GM19099 (cell line): ENCODE data around the gene LMF1.

ENCODE experiments used
- POLR2A ChIP-seq: IDR thresholded peaks from 3 replicates; pipeline ENCODE4 v1.6.1; 2011; ENCODE audit warnings: low read depth; ENCODE audit not compliant: insufficient read length; ENCODE audit errors: extremely low read depth

Gene LMF1

DNA sequence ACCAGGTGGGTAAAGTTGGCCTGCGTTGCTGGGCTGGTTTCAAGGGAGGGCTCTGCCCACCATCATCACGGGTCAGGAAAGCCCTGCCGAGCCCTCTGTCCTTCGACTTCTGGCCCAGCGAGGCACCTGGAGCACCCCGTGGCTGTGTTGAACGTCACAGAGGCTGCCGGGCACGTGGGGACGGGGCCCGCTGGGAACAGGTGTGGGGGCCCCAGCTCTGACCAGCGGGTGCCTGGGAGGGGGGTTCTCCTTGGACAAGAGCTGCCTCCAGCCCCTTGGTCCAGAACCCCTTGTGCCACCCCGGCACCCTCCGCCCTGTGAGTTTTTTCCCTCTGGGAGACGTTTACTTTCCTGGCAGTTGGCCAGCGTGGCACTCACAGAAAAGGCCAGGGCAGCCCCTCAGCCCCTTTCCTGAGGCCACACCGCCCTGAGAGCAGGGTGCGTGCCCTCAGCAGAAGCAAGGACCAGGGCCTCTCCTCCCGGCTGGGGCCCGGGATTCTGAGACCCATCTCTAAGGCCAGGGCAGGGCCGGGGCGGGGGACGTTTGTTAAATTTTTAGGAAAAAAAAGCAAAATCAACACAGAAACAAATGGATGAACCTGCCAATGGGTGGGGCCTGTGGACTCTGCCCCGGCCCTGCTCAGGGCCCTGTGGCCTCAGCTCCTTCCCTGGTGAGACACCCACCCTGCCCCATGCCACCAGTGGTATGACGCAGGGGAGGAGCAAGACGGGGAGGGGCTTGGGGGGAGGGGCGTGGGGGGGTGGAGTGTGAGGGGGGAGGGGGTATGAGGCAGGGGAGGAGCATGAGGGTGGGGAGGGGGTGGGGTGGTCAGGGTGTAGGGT is 139.0 kb downstream of the LMF1 start:
- no peak for TF ChIP-seq POLR2A

DNA sequence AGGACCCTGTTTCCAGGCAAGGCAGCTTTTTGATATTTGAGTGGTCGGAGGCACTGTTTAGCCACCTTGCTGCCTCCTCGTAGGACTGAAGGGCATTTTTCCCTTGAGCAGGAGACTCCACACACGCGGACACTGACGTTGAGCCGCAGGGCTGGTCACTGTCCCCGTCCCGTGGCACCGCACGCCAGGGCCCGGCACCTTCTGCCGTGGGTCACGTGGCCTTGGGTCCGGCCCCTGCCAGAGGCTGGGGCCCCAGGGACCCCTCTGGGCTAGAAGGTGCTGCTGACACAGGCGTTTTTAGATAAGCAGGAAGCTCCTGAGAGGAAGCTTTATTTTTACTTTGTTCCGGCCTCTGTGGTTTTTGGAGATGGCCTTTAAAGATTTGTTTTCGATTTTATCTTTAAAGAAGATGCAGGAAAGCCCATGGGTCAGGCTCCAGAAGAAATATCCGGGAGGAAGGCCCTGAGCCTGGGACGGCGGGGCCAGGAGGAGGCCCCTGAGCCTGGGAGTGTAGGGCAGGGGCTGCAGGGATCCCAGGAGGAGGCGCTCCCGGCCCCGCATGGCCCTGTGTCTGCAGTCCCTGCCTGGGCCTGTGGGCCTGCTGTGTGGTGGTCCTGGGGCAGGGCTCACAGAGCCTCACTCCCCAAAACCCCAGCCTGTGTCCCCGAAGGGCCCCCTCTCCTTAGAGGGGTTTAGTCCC is 139.8 kb downstream of the LMF1 start:
- TF ChIP-seq POLR2A: no peak

DNA sequence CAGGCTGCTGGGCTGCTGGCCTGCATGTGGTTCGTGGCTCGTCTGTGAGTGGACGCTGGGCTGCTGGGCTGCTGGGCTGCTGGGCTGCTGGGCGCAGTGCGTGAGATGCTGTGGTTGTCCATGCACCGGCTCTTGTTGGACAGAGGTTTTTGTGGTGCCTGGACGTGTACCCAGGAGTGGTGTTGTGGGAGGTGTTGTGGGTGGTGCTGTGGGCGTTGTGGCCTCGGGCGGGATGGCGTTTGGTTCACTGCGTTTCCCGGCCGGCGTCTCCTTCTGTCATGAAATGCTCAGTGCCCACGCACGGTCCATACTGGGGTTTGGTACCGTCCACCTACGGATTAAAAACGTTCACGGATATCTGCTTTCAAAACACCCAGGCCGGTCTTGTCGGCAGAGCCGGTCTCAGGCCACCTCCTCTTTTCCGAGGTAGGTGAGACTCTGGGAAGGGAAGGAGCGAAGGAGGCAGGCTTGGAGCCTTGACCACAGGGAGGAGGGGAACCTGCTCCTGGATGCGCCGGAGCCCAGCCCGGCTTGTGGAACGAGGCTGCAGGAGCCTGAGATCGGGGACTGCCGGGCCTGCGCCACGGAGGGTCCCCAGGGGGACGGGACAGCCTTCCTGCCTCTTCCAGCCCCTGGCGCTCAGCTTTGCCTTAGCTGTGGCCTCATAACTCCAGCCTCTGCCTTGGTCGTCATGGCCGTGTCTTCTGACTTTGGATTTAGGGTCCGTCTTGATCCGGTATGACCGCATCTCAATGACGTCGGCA is 140.5 kb downstream of the LMF1 start:
- no peak for TF ChIP-seq POLR2A

DNA sequence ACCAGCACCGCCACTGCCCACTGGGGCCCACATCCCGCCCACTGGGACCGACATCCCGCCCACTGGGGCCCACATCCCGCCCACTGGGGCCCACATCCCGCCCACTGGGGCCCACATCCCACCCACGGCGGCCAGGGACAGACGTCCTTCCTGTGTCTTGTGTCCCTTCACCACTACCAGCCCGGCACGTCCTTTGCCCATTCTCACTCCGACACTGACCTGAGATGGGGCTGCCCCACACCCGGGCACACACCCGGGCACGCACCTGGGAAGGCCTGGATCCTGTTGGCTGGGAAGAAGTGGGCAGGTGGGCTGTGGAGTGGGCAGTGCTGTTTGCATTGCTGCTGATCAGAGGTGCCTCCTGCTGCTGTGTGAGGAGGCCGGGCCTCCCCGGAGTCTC is 141.9 kb downstream of the LMF1 start:
- TF ChIP-seq POLR2A: no peak

DNA sequence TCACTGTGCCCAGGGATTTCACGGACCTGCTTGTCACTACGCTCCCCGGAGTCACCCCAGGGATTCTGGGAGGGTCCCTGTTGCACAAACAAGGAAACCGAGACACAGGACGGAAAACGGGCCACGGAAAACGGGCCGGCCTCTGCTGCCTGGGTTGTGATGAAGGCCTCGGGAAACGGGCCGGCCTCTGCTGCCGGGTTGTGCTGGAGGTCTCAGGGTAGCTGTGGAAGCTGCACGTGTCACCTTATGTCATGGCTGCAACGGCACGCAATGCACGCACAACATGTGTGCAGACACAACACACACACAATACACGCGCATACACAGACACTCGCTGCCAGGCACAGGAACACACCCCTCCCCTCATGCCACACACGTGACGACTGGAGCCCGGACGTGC is 143.3 kb downstream of the LMF1 start:
- TF ChIP-seq POLR2A: no peak

DNA sequence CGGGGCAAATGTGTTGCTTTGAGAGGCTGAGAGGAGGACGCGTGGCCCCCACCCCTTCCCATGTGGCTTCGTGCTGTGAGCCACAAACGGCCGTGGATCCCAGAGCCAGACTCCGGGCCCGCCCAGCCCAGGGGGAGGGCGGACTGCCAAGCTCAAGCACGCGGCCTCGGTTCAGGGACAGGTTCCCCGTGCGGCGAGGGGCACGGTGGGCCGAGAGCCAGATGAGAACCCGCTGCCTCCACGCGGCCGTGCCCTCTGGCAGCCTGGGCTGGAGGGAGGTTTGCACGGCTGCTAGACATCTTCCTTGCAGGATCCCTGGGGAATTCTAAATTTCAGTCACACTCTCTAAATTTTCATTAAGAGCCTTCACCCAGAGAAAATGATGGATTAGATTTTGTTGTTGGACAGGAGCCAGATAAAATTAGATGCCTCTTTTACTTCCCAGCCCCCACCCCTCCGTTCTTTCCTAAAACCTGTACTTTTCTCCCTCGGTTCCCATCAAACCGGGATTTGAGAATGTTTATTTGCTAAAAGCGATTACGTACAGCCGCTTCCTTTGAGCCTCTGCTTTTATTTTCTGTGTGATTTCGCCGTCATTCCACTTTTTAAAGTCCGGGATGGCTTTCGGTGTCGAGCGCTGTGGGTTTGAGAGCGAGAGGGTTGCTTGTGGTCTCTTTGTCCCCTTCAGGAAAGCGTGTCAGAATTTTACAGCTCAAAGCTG is 145.3 kb downstream of the LMF1 start:
- TF ChIP-seq POLR2A: no peak

DNA sequence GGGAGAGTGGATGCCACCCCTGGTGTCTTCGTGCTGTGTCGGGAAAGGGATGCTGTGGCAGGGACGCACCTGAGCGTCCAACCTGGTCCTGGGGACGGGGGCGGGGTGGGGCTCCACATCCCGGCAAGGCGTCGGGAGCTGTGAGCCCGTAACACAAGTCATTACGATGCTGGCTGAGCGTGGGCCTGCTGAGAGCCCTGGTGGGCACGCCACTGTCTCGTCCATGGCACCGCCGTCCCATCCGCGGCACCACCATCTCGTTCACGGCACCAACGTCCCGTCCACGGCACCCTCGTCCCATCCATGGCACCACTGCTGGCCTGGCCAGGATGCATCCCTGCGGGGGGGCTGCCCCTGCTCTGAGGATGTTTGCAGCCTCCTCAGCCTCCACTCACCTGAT is 146.2 kb downstream of the LMF1 start:
- no peak for TF ChIP-seq POLR2A

DNA sequence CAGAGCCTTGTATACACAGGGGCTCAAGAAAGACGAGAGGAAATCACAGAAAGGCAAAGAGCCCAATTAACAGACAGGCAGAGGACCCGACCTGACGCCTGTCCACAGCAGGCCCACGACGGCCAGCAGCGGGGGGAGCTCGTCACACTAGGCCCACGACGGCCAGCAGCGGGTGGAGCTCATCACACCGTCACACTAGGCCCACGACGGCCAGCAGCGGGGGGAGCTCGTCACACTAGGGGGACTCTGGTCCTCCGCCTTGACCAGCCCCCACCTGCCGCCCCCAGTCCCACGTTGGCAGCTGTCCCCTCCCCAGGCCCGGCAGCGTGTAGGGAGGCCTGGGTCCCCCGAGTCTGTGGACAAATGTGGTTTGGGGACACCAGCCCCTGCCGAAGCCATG is 146.6 kb downstream of the LMF1 start:
- TF ChIP-seq POLR2A: no peak

DNA sequence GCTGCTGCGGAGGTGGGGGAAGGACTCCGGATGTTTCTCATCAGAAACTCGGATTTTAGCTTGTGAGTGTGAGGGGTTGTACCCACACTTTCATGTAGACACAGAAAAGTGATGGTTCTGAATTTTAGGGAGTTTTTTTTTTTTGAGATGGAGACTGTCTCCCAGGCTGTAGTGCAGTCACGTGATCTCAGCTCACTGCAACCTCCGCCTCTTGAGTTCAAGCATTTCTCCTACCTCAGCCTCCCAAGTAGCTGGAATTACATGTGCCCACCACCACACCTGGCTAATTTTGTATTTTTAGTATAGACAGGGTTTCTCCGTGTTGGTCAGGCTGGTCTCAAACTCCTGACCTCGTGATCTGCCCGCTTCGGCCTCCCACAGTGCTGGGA is 147.9 kb downstream of the LMF1 start:
- no peak for TF ChIP-seq POLR2A

DNA sequence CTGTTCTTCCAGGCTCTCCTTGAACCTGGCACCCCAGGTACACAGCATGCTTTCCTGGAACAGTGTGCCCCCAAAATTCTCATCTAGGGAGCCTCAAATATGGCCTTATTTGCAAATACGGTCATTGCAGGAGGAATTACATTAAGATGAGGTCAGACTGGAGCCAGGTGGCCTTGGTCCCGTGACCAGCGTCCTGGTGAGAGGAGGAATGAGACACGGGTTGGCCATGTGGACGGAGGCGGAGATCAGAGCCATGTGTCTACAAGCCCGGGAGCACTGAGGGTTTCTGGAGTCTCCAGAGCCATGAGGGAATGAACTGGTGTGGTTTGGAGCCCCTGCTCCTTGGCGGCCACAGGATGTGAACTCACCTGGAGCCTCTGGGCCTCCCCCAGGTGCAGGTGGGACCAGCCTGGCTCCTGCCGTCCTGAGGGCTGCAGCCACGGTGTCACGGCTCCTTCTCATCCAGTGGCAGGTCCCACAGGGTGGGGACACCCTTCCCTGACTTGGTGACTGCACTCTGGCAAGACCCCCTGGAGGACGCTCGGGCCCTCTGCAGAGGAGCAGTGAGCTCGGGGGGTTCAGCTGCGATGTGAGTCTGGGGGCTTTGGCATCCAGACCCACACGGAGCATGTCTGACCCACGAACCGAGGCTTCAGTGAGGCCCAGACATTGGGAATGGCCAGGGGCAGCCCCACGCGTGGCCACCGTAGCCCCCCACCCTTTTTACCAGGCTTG is 148.4 kb downstream of the LMF1 start:
- no peak for TF ChIP-seq POLR2A

DNA sequence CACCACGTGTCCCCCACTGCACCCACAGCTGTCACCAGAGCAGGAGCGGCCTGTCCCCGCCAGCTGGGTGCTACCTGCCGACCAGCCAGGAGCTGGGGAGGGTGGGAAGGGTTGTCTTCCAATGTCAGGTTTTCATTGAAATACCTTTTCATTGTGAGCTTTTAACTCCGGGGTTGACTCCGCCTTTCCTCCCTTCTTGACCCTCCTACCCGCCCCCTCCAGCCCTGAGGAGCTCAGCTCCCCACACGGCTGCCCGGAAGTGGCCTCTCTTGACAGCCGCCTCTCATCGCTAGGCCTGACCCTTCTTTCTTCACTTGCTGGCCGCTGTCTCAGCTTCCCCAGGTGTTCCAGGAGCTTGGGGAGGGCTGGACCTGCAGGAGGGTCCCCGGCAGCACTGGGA is 149.0 kb downstream of the LMF1 start:
- no peak for TF ChIP-seq POLR2A

DNA sequence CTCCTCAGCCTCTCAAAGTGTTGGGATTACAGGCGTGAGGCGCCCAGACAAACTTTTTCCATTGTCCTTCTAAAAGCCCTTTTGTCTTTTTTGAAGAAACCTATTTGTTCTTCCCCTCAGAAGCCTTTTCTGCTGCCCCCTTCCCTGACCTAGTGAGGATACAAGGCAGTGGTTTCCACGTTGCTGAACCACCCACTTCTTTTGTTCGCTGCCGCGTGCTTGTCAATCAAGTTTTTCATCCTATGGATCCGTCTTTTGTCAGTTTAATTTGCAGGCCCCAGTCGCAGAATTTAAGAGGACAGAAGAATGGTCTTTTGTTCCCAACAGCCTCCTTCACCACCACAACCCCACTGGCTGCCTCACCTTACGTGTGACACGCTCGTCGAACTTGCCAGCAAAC is 150.0 kb downstream of the LMF1 start:
- no peak for TF ChIP-seq POLR2A

DNA sequence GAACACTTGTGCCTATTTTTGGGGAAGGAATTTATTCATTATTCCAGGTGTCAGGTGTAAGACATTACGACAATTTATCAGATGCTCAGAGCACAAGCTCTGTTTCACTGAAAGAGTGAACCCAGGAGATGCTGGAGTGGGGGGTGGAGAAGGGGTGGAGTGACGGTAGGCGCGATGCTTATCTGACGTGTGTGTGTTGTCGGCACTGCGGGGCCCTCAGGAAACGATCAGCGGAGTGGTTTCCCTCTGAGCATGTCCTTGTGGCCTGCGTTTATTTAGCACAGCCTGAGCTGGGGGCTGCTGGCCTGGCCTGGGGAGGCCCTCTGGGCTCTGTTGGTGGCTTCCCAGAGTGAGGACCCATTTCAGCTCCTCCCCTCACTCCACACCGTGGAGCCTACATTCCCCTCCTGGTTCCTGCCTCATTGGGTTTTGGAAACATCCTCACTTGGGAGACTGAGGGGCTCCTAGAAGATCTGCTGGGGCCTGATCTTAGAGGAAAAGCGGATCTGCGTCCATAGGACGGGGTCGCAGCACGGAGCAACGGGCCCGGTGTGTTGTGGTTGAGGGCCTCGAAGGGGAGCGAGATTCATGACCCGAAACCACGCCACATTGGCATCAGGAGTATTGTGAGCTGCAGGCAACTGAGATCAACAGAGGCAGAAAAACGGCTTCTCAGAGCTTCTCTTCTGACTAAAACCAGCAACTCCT is 151.3 kb downstream of the LMF1 start:
- no peak for TF ChIP-seq POLR2A

DNA sequence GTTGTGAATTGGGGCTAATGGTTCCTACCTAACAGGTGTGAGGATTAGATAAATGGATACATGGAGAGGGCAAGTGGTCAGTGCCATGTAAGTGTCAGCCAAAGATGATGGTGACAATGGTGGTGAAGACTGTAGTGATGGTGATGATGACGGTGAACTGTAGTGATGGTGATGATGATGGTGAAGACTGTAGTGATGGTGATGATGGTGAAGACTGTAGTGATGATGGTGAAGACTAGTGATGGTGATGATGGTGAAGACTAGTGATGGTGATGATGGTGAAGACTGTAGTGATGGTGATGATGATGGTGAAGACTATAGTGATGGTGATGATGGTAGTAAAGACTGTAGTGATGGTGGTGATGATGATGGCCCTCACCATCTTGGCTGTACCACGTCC is 152.2 kb downstream of the LMF1 start:
- TF ChIP-seq POLR2A: no peak
